Adrenal gland (tissue), 12 donors: ENCODE measurements around the gene TRIM62. TPM values are rescaled to one million over a fixed set of nuclear protein-coding genes. Genes with fewer than 3 reads are reported as not detected.

Experiments
- DNase-seq, 7 donors: peaks; one replicate each; pipeline ENCODE4 v3.0.0-alpha.2; 2019 to 2020
- H3K27ac ChIP-seq, 5 donors: fragments of 200-600 bp; sonication (generic) in 4 of 5; 1 replicate in 3 of 5; 2 replicates in 2 of 5; pipeline versions ENCODE4 v1.5.1 to v1.8.0; 2016 to 2020; ENCODE audit warnings: mild to moderate bottlenecking in 1 of 5
- H3K27me3 ChIP-seq: fragments of 200-600 bp; 2 replicates; pipeline ENCODE4 v1.8.0; 2021
- H3K36me3 ChIP-seq, 2 donors: fragments of 200-600 bp; replicated peaks in 1 of 2; 1 replicate in 1 of 2; 2 replicates in 1 of 2; pipeline versions ENCODE4 v1.5.1 to v1.8.0; 2018 to 2022
- H3K4me1 ChIP-seq, 2 donors: fragments of 200-600 bp; replicated peaks in 1 of 2; 1 replicate in 1 of 2; 2 replicates in 1 of 2; pipeline versions ENCODE4 v1.5.1 to v1.8.0; 2018 to 2021
- H3K4me3 ChIP-seq, 4 donors: fragments of 200-600 bp; sonication (generic) in 3 of 4; one replicate each; pipeline ENCODE4 v1.5.1; 2016 to 2018
- H3K9me3 ChIP-seq, 3 donors: fragments of 200-600 bp; sonication (generic) in 1 of 3; replicated peaks in 1 of 3; 1 replicate in 2 of 3; 2 replicates in 1 of 3; pipeline versions ENCODE4 v1.5.1 to v1.8.0; 2016 to 2021
- CTCF ChIP-seq, 6 experiments: fragments of 450-650 bp in 4 of 6; fragments of 200-600 bp in 2 of 6; sonication (generic) in 1 of 6; IDR thresholded peaks; 1 replicate in 5 of 6; 2 replicates in 1 of 6; pipeline versions ENCODE4 v1.5.1 to v1.8.0; 2016 to 2021; ENCODE audit warnings: antibody characterized with exemption in 6 of 6, mild to moderate bottlenecking in 2 of 6, moderate library complexity in 1 of 6
- POLR2A ChIP-seq, 2 donors: fragments of 450-650 bp; IDR thresholded peaks; one replicate each; pipeline ENCODE4 v1.6.1; 2017; ENCODE audit warnings: antibody characterized with exemption in 2 of 2, mild to moderate bottlenecking in 2 of 2, moderate library complexity in 1 of 2
- WGBS, 4 donors: extraction: QIAGEN DNeasy Blood & Tissue Kit in 2 of 4; methylation state at CpG; one replicate each; pipeline versions ENCODE4 v1.1.5 to v1.1.7; 2013 to 2017; 5-methylcytosine and 5-hydroxymethylcytosine counted together
- intact Hi-C, 2 donors: fragments of 100-400 bp; cut with DNase I; formaldehyde crosslinking; loops; one replicate each; pipeline versions ENCODE4 v1.14.1 to v1.15.0; 2022 to 2023
- polyA plus RNA-seq, 3 donors: library from polyadenylated mRNA; stranded (reverse); fragments of 200-250 nt in 2 of 3; fragments of 350-450 nt in 1 of 3; fragmentation: Illumina TruSeq in 1 of 3; extraction: RNeasy Lipid Tissue Mini Kit (QIAGEN cat#74804) in 1 of 3; gene quantifications; one replicate each; pipeline ENCODE4 v1.2.3, GENCODE V29; 2013 to 2014
- total RNA-seq, 9 donors: library from RNA; depleted of rRNA in 4 of 9; stranded (reverse); fragments of >200 nt in 4 of 9; fragments of 120-200 nt in 1 of 9; fragmentation: NEBNext Ultra II Directional in 1 of 9; extraction: Animal tissue kit (Norgen Biotek cat#: 25700) in 1 of 9; gene quantifications; one replicate each; pipeline versions ENCODE4 v1.1.0 to v1.2.4, GENCODE V29; 2013 to 2023
- donor health status: healthy with polysubstance abuse.
- donor health status: Bipolar disorder and iron deficiency.
- donor health status: DM: yes; HTN: yes; CAD: no.
- donor health status: DM: no; HTN: no; CAD: no.
- donor health status: DM: no; HTN: no; CAD: no.
- donor health status: DM: yes; HTN: yes; CAD: no.

The TRIM62 gene
- total and polyA plus RNA-seq, 12 donors = 3.7 to 19.5 (median 10.0) TPM

GRCh38 chr1:33149453-33150190, 32.2 kb downstream of the TRIM62 start:
- DNase-seq = no peak
- H3K4me3 ChIP-seq = no peak overlapping the region
- TF ChIP-seq POLR2A (IDR thresholded peaks at IDR 0.05) = no peak
- TF ChIP-seq CTCF (IDR thresholded peaks at IDR 0.05) = no peak
- H3K27ac ChIP-seq = no peak overlapping the region
- H3K36me3 ChIP-seq = peaks cover 0 to 30% of the 10 kb centered on the region in 2 donors
- intact Hi-C loops = no loop called here
- no peaks in the 10 kb centered on the region for H3K9me3 ChIP-seq
- peaks cover 0 to 7% of the 10 kb centered on the region in 2 donors for H3K4me1 ChIP-seq
- no peaks in the 10 kb centered on the region for H3K27me3 ChIP-seq
- 89 to 95% (median 93%) methylated on average over 7 of the region's 7 CpGs for WGBS, 4 donors

GRCh38 chr1:33148615-33149014, 33.2 kb downstream of the TRIM62 start:
- H3K27ac ChIP-seq = no peak overlapping the region
- H3K9me3 ChIP-seq = no peaks in the 10 kb centered on the region
- peaks cover 0 to 7% of the 10 kb centered on the region in 2 donors for H3K4me1 ChIP-seq
- WGBS, 4 donors = 87 to 94% (median 92%) methylated on average over 3 of the region's 3 CpGs
- H3K27me3 ChIP-seq = no peaks in the 10 kb centered on the region
- TF ChIP-seq CTCF (IDR thresholded peaks at IDR 0.05) (no peak), POLR2A (IDR thresholded peaks at IDR 0.05) (no peak)
- peaks cover 0 to 30% of the 10 kb centered on the region in 2 donors for H3K36me3 ChIP-seq
- H3K4me3 ChIP-seq = no peak overlapping the region
- intact Hi-C loops = no loop called here
- DNase-seq = no peak

- DNase-seq = no peak
- H3K36me3 ChIP-seq = peaks cover 0 to 30% of the 10 kb centered on the region in 2 donors
- peaks cover 0 to under 1% of the 10 kb centered on the region in 2 donors for H3K4me1 ChIP-seq
- H3K9me3 ChIP-seq = no peaks in the 10 kb centered on the region
- intact Hi-C loops = no loop called here
- no peak for TF ChIP-seq POLR2A (IDR thresholded peaks at IDR 0.05)
- peak in 1 of 6 experiments; percentile 10 for TF ChIP-seq CTCF (IDR thresholded peaks at IDR 0.05)
- H3K27me3 ChIP-seq = no peaks in the 10 kb centered on the region
- H3K4me3 ChIP-seq = no peak overlapping the region
- WGBS, 4 donors = 80 to 83% (median 81%) methylated on average over 3 of the region's 3 CpGs
- no peak overlapping the region for H3K27ac ChIP-seq
Observed at GRCh38 chr1:33147997-33148314, 33.9 kb downstream of the TRIM62 start.

- H3K4me3 ChIP-seq = no peak overlapping the region
- peaks cover 0 to 30% of the 10 kb centered on the region in 2 donors for H3K36me3 ChIP-seq
- no peak for DNase-seq
- 95 to 100% (median 96%) methylated on average over 5 to 30 of the region's 30 CpGs for WGBS, 4 donors
- intact Hi-C loops = no loop called here
- peaks cover 0 to 4% of the 10 kb centered on the region in 2 donors for H3K4me1 ChIP-seq
- no peaks in the 10 kb centered on the region for H3K9me3 ChIP-seq
- TF ChIP-seq CTCF (IDR thresholded peaks at IDR 0.05) = no peak
- no peak overlapping the region for H3K27ac ChIP-seq
- H3K27me3 ChIP-seq = no peaks in the 10 kb centered on the region
Observed at GRCh38 chr1:33147275-33147996, 34.4 kb downstream of the TRIM62 start.
